ENCODE results near the gene SOSTDC1.

Gene SOSTDC1

DNA sequence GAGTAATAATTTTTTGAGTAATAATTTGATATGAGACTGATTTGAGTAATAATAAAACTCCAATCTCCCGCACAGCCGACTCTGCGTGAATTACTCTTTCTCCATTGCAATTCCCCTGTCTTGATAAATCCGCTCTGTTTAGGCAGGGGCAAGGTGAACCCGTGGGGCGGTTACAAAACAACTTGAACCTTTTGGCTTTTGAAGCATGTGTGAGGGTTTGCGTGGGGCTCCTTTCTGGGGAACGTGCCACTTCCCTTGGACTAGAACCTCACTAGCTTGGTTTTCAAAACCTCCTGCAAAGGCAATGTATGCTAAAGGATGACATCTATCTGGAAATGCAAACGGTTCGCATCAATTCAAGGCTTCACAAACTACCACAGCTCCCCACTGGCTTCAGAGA is 45.7 kb downstream of the SOSTDC1 start:
- DNase-seq (ENCODE audit: low spot score): no peak

DNA sequence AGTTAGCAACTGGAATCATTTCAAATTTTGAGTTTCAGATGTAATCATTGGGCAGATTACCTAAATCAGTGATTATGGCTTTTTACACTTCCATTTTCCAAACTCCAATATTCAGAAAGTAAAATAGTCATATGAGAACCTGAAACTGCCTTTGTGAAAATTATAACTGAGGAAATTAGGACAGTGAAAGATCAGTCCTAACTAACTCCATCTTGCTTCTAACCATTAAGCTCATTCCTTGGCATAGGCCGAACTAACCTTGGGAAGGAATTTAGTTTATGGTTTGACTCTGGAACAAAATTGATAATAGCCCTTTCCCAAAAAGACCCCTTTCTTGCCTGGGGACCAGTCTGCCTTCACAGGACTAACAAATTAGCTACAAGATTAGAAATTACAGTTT is 46.4 kb downstream of the SOSTDC1 start:
- no peak for DNase-seq (ENCODE audit: low spot score)

DNA sequence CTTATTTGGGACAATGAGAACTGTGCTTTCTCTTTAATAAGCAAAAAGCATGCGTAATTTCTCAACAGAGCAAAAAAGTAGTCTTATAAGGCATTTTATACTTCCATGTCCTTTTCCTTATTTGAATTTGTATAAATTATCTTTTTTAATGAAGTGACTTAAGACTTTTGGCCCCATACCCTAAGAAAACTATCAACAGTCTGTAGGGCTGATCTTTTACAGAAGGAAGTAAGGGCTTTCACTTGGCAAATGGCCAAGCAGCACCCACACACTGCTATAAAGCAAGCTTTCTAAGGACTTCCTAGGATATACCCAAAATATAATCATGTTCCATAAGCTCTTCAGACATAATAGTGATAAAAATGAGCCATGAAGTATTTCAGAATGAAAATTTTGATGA is 47.6 kb downstream of the SOSTDC1 start:
- DNase-seq (ENCODE audit: low spot score): no peak

DNA sequence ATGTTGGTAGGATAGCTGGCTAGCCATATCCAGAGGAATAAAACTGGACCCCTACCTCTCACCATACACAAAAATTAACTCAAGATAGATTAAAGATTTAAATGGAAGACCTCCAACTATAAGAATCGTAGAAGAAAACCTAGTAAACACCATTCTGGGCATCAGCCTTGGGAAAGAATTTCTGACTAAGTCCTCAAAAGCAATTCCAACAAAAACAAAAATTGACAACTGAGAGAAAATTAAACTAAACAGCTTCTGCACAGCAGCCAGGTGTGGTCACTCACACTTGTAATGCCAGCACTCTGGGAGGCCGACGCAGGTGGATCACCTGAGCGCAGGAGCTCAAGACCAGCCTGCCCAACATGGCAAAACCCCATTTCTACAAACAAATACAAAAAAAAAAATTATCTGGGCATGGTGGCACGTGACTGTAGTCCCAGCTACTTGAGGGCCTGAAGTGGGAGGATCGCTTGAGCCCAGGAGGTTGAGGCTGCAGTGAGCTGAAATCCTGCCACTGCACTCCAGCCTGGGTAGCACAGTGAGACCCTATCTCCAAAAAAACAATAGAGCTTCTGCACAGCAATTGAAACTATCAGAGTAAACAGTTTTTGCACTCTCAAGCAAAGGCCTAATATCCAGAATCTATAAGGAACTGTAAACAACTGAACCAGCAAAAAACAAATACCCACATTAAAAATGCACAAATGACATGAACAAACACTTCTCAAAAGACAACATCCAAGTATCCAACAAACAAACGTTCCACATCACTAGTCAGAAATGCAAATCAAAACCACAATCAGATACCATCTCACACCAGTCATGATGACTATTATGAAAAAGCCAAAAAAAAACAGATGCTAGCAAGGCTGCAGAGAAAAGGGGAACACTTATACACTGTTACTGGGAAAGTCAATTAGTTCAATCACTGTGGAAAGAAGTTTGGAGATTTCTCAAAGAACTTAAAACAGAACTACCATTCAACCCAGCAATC is 49.0 kb downstream of the SOSTDC1 start:
- no peak for DNase-seq (ENCODE audit: low spot score)

DNA sequence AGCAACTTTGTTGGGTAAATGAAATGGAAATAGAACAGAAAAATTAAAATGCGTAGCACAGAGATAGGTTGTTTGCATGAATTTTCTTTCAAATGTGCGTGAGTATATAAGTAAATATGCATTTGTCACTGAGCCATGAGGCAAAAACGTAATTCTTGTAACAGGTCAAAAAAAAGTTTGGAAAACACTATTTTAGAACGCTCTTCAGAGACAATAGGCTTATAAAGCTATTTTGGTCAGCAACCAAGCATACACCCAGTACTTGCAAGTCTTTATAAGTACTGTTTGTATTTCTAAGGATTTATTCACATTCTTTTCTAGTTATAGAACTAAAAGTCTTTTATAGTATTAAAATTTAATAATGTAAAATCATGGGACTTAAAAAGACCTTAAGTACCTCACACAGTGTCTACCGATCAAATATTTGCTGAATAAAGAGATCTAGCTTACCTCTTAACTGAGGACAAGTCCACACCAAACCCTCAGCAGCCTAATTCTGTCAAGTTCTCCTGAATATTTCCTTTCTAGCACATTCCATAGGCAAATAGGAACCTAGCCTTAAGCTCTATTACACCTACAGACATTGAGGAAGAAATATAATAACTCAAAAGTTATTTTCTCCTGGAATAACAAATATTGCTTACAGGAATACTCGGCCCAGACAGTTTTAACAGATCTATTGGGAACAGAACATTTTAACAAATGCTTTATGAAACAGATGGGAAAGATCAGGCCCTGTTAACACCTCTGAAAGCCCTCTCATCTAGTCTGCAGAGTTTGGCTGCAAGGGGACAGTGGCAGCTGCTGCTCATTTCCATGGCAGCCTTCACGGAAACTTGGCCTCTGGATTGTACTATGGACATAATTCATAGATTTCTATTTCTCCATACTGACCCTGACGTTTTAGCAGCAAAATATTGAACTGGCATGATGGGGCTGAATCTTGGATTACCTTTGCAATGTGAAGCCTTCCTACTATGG is 53.0 kb downstream of the SOSTDC1 start:
- DNase-seq (ENCODE audit: low spot score): no peak
